DLD1 (cell line): ENCODE results near the gene GATA6.

Experiments
- in situ Hi-C: cut with HindIII; loops from 2 replicates; pipeline ENCODE4 v1.10.0; 2017; ENCODE audit warnings: low sequenced_read_pairs

GATA6 gene

GRCh38 chr18:22166069-22166950, 3.1 kb upstream of the GATA6 start:
- in situ Hi-C loops, result no loop called here

- in situ Hi-C loops, result no loop called here
Measured at GRCh38 chr18:22167091-22167470, 2.3 kb upstream of the GATA6 start.

GRCh38 chr18:22167471-22168241, 1.7 kb upstream of the GATA6 start:
- in situ Hi-C loops, result no loop called here

- in situ Hi-C loops, result no loop called here
Measured at GRCh38 chr18:22168360-22168921, 948 bp upstream of the GATA6 start.

GRCh38 chr18:22169889-22170420, 566 bp downstream of the GATA6 start:
- in situ Hi-C loops, result no loop called here

- in situ Hi-C loops, result no loop called here
Measured at GRCh38 chr18:22170421-22171257, 1.2 kb downstream of the GATA6 start.

- in situ Hi-C loops, result no loop called here
Measured at GRCh38 chr18:22171258-22172119, 2.1 kb downstream of the GATA6 start.

- in situ Hi-C loops, result no loop called here
Measured at GRCh38 chr18:22172120-22172582, 2.8 kb downstream of the GATA6 start.

GRCh38 chr18:22172594-22173049, 3.2 kb downstream of the GATA6 start:
- in situ Hi-C loops, result no loop called here

- in situ Hi-C loops, result no loop called here
Measured at GRCh38 chr18:22173221-22173927, 4.0 kb downstream of the GATA6 start.

- in situ Hi-C loops, result no loop called here
Measured at GRCh38 chr18:22173928-22174301, 4.5 kb downstream of the GATA6 start.

- in situ Hi-C loops, result loop anchor here (25.0 kb wide), 1 partner anchor 388 kb away; no protein-coding TSS in a partner anchor
Measured at GRCh38 chr18:22174341-22175145, 5.2 kb downstream of the GATA6 start.

GRCh38 chr18:22175346-22175745, 6.0 kb downstream of the GATA6 start:
- in situ Hi-C loops, result loop anchor here (25.0 kb wide), 1 partner anchor 387 kb away; no protein-coding TSS in a partner anchor

- in situ Hi-C loops, result loop anchor here (25.0 kb wide), 1 partner anchor 386 kb away; no protein-coding TSS in a partner anchor
Measured at GRCh38 chr18:22176420-22177326, 7.3 kb downstream of the GATA6 start.

- in situ Hi-C loops, result loop anchor here (25.0 kb wide), 1 partner anchor 385 kb away; no protein-coding TSS in a partner anchor
Measured at GRCh38 chr18:22177327-22177871, 8.0 kb downstream of the GATA6 start.

GRCh38 chr18:22179174-22179573, 9.8 kb downstream of the GATA6 start:
- in situ Hi-C loops, result loop anchor here (25.0 kb wide), 1 partner anchor 383 kb away; no protein-coding TSS in a partner anchor
